GM18517 (cell line): Measurements from ENCODE around the gene ADAM33.

Experiments
- ATAC-seq: cut with Tn5 transposase; IDR thresholded peaks from one replicate; pipeline ENCODE4 v1.9.1; 2021; ENCODE audit warnings: mild to moderate bottlenecking, moderate library complexity; ENCODE audit not compliant: unreplicated experiment

Gene ADAM33, protein sequence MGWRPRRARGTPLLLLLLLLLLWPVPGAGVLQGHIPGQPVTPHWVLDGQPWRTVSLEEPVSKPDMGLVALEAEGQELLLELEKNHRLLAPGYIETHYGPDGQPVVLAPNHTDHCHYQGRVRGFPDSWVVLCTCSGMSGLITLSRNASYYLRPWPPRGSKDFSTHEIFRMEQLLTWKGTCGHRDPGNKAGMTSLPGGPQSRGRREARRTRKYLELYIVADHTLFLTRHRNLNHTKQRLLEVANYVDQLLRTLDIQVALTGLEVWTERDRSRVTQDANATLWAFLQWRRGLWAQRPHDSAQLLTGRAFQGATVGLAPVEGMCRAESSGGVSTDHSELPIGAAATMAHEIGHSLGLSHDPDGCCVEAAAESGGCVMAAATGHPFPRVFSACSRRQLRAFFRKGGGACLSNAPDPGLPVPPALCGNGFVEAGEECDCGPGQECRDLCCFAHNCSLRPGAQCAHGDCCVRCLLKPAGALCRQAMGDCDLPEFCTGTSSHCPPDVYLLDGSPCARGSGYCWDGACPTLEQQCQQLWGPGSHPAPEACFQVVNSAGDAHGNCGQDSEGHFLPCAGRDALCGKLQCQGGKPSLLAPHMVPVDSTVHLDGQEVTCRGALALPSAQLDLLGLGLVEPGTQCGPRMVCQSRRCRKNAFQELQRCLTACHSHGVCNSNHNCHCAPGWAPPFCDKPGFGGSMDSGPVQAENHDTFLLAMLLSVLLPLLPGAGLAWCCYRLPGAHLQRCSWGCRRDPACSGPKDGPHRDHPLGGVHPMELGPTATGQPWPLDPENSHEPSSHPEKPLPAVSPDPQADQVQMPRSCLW

DNA sequence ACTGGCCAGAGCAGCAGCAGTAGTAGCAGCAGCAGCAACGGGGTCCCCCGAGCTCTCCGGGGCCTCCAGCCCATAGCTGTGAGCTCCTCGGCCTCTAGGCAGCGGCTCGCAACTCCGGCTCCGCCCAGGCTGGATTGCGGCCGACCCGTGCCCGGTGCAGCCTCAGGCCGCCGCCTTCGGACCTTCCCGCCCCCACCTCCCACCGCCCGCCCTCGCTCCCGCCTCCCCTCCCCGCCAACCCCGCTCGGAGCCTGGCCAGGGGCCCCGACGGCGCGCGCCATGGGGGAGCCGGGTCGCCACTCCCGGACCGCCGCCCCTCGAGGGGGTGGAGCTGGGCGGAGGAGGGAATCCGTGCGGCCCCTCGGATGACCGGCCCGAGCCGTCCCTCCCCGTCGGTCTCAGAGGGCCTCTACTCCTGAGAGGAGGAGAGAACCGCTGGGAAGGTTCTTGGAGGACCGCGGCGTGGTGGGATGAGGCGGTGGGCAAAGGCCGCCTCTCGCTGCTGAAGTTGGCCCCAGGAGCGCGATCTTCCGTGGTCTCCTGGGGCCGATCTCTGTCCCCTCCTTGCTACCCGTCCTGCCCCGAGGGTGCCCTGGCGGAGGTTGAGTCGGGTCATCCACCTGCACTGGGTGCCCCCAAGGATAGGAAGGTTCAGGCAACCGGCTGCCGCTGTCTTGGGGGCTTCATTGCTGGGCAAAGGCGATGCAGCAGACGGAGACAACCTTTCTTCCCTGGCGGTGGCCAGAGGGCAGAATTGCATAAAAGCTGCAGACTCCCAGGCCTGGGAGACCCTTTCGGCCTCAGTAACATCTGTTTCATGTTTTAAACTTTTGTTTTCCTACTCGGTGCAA is at the start of gene ADAM33:
ADAM33 (minus strand) TSS at position 80 of the 851 bp plus-strand sequence; CDS start at position 74, 6 bp downstream.
- ATAC-seq = no peak

DNA sequence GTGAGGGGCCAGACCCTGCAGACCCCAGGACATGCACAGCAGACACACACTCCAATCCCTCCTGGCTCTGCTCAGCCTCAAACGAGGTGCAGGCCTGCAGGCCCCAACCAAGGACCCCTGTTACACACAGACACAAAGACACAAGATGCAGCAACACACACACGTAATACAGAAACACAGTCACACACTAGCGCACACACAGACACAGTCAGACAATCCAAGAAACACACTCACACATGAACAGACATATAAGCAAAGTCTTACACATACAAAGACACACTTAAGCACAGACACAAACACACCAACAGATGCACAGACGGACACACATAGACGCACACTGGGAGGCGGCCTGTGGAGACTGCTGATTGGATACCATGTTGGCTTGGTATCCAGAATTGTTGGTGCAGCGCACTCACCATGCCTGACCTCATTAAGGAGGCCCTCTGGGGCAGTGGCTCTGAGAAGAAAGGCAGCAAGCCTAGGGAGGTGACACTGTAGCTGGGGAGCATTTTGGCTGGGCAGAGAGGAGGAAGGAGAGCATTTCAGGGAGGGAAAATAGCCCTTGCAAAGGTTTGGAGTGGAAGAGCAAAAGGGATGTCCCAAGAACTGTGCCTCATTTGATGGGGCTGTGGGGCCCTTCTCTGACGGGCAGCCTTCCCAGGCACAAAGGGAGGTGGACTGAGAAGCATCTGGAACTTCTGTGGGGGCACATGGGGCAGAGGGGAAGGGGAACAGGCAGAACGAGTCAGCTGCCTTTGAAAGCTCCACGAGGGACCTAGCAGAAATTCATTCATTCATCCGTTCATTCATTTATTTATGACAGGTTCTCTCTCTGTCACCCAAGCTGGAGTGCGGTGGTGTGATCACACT is 49.2 kb upstream of the ADAM33 start:
- no peak for ATAC-seq

DNA sequence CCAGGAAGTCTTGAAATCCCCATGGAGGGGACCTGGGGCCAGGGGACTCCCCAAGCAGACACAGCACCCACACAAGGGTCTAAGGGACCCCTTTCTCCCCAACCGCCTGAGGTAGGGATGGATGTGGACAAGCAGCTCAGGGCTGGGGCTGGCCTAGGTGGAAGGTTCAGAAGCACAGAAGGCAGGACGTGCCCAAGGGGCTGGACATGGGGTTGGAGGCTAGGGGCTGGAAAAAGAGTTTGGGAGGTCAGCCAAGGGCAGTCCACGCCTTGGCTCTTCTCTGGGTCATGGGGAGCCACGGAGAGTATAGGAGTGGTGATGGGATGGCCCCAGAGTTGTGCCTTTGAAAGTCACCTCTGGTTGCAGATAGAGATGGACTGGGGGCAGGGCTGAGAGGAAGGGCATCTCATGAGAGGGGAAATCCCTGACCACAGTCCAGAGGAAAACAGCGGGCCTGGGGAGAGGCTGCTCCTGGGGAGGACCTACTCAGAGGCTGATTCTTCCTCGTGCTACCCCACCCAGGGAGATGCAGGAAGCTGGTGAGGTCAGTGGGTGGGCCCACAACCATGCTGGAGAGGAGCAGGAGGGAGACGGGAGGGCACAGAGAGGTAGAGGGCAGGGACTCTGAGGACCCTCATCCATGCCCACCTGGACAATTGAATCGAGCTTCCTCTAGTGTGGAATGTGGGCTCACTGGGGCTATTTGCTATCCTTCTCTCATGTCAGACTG is 48.2 kb upstream of the ADAM33 start:
- no peak for ATAC-seq

DNA sequence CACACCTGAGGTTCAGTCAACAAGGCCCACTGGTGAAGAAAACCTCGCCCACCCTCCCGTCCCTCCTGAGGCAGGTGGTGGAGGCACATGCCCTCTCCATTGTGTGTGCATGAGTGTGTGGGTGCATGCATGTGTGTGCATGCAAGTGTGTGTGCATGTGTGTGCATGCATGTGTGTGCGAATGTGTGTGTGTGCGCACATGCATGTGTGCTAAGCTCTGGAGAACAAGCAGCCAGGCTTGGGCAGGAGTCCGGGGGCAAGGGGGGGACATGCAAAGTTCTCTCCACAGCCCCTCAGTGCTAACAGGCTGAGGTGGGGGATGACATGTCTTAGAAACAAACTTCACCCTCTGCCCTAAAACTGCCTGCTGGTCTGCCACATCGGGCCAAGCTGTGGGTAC is 47.6 kb upstream of the ADAM33 start:
- no peak for ATAC-seq

DNA sequence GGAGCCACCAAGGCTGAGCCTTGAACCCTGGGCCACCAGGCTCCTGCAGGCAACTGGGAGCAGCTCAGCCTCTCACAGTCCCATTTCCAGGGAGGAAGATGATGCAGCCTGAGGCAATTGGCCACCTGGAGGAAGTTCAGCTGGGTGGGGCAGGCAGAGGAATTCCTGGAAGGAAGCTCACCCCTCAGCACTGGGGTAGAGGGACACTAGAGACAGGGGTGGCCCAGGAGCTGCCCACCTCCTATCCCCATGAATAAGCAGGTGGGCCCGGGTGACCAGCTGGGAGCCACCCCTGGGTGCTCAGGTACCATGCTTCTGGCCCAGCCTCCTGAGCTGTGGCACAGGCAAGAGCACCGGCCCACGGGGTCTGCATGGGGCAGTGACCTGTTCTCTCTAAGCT is 47.1 kb upstream of the ADAM33 start:
- ATAC-seq = no peak

DNA sequence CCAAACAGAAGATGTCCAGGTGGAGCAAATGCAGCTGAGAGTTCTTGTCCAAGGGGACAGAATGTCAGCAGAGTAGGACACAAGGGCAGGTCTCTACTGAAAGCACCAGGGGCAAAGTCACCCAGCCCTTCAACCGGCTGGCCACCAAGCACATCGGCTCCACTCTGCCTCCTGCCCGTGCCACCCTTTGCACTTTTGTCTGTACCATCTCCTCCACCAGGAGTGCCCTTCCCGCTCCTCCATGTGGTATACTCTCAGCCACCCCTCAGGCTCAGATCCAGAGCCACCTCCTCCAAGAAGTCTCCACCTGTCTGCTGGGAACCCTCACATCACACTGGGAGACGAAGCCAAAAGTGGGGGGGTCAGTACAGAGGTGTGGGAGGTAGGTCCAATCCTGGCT is 46.5 kb upstream of the ADAM33 start:
- ATAC-seq = no peak

DNA sequence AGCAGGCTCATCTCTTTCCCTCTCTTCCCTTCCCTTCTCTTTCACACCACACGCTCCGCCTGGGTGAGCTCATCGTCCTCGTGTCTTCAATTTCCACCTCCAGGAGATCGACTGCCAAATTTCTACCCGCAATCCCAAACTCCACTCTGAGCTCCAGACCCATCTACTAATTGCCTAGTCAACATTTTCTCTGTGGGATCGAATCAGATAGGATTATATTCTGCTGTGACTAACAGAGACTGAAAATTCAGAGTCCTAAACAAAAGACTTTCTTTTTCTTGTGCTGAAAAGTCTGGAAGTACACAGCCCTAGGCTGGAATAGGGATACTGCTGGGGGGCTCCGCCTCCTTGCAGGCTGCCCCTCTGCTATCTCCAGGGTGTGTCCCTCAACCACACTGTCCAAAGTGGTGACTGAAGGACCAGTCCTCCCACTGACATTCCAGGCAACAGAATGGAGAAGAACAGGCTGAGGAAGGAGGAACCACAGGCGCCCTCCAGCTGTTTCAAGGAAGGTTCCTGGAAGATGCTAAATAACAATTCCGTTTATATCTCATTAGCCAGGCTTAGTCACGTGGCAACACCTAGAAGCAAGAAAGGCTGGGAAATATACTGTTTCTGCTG is 45.7 kb upstream of the ADAM33 start:
- ATAC-seq = no peak

DNA sequence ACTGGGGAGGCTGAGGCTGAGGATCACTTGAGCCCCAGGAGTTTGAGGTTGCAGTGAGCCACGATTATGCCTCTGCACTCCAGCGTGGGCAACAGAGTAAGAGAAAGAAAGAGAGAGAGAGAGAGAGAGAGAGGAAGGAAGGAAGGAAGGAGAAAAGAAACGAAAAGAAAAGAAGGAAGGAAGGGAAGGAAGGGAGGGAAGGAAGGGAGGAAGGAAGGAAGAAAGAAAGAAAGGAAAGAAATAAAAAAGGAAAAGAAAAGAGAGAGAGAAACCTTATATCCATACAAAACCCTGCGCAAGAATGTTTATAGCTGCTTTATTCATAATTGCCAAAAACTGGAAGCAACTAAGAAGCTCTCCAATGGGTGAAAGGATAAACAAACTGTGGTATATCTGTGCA is 42.5 kb upstream of the ADAM33 start:
- no peak for ATAC-seq

DNA sequence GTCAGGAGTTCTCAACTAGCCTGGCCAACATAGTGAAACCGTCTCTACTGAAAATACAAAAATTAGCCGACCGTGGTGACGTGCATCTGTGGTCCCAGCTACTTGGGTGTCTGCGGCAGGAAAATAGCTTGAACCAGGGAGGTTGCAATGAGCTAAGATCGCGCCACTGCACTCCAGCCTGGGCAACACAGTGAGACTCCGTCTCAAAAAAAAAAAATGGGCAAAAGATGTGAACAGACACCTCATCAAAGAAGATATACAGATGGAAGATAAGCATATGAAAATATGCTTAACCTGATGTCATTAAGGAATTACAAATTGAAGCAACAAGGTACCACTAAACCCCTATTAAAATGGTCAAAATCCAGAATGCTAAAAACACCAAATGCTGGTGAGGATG is 41.5 kb upstream of the ADAM33 start:
- ATAC-seq = no peak

DNA sequence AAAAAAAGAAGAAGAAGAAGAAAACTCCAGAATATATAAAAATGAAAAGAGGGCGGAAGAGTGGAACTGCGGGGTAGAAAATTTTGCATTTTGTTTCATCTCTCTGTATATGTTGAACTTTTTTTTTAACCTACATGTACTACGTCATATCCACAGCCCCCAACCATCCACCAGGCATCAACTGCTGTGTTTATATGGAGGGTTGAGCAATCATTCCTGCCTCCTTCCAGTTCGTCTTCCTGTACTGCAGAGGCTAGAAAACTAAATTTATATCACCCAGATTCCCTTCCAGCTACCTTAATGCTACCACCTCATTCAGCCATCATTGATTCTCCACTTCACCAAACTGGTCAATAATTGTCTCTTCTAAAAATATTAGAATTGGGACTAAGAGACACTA is 40.1 kb upstream of the ADAM33 start:
- ATAC-seq = no peak

DNA sequence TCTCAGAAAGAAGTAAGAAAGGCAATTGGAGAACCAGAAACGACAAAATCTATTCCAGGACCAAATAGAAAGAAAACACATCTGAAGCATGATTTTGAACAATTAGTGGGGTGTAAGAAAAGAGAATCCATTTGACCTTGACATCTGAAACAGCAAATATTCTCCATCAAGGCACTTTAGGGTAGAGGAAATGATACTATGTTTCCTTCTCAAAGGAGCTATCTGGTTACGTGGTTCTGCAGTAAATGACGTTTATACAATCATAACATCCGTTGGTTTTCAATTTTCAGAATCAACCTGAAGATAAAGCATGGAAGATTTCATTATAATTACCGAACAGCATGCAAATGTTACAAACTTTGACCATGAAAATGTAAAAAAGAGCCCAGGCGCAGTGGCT is 38.8 kb upstream of the ADAM33 start:
- no peak for ATAC-seq

DNA sequence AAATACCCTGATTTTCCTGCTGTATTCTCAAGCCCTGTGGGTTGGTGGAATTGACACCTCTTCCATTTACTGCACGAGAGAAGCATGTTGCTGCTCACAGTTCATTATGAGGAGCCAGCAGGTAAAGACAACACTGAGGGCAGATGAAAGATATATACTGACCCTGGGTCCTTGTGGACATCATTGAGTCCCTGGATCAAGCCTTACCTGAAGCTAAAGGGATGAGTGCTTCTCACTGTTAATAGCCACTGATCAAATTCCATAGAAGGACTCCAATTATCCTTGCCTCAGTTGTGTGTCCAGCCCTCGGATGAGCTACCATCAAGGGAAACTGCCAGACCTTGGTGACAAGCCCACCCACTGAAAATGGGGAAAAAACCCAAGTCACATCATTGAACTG is 38.3 kb upstream of the ADAM33 start:
- ATAC-seq = no peak

DNA sequence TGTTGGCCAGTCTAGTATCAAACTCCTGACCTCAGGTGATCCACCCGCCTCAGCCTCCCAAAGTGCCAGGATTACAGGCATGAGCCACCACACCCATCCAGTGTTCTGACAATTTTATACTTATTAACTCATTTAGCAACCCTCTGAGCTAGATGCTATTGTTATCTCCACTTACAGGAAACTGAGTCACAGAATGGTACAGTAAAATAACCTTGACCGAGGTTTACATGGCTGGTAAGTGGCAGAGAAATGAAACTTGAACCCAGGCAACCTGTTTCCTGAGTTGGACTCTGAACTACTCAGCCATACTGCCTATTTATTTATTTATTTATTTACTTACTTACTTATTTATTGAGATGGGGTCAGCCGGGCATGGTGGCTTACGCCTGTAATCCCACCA is 37.2 kb upstream of the ADAM33 start:
- no peak for ATAC-seq

DNA sequence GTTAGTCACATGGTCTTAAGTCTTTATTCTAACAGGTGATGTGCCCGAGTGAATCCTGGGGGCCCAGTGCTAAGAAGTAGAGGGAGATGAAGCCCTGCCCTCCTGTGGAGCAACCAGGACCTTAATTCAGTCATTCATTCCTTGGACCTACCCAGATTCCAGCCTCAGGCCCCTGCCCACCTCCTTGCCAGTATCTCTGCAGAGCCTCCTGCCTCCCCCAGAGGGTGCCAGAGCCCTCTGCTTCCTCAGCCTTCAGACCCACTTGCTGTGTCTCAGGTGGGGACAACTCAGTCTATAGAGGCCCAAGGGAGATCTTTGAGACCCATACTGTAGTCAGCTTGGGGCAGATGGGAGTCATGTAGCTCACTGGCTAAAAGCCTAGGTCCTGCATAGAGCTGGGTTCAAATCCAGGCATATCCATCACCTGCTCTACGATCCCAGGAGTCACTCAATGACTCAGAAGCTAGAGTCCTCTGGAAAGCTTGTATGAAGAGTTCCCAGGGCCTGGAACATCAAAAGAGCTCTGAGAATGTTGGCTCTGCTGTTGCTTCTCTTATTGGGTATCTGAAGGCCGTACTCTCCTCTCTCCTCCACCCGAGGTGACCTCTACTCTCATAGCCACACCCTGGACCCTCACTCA is 34.5 kb upstream of the ADAM33 start:
- no peak for ATAC-seq

DNA sequence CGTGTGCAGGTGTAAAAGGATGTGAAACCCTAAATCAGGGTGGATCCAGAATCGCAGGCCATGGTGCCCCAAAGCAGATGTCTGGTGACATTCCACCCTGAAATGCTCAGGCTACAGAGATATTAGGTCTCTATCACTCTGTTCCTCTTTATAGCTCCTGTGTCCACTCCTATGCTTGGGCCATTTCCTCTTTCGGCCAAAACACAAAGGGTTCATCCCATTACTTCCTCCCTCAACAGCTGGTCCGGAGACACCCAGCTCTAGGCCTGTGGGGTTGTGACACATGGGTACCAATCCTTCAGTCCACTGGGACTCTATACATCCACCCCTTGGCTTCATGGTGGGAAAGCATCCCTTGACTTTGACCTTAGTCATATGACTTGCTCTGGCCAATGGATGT is 32.3 kb upstream of the ADAM33 start:
- no peak for ATAC-seq

DNA sequence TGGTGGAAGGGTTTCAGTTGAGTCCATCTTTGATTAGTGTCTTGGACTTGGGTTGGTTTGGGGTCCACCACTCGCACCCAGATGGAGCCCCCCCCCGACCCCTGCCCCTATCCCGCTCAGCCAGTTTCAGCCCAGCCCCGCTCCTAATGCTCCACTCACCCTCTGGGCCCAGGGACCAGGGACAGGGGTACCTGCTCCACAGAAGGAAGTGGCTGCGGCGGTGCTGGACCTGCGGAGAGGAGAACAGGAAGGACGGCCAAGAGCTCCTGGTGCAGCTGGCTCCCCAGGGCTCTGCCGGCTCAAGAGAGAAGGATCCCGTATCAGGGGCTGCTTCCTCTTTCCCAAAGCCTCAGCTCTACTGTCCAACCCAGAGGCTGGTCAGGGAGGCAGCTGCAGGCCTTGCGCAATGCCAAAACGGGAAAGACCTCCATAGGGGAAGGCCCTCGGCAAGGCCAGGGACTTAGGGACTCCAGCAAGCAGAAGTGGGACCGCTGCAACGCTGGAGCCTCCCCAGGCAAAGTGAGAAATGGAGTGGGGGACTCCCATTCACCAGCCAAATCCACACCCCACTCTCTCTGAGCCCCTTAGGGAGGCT is 30.6 kb upstream of the ADAM33 start, which contains the start of gene SIGLEC1:
SIGLEC1 (minus strand) TSS at position 322 of the 595 bp plus-strand sequence. CDS start 5,472 bp downstream, outside the sequence.
- ATAC-seq = no peak

DNA sequence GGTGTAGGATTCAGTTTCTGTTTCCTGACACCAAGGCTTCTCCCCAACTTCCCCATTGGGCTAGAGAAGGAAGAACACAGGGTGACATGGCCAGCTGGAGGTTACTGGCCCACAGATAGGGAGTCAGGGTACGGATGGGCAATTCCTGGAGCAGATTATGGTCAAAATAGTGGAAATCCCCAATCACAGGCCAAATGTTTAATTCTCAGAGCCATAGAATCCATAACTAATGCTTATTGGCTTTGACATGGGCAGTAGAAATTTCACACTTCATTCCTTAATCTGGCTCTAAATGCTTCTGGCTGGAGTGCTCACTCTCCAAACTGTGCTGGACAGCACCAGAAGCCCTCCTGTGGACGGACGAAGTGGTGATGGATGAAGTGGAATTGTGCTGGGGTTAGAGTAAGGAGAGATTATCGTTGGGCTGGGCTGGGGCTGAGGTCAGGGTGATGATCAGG is 29.7 kb upstream of the ADAM33 start:
- ATAC-seq = no peak
